ENCODE results near the gene GRAMD4. TPM values are rescaled to one million over a fixed set of nuclear protein-coding genes. Genes with fewer than 3 reads are reported as not detected.
"Not testable (repeated sequence)": the region's sequence is repeated elsewhere in the genome, so short reads cannot be mapped to it uniquely, and the experiment has no call there.

The GRAMD4 gene
- total RNA-seq, 2 donors from 2014 or later = 6.8 to 21.4 TPM

DNA sequence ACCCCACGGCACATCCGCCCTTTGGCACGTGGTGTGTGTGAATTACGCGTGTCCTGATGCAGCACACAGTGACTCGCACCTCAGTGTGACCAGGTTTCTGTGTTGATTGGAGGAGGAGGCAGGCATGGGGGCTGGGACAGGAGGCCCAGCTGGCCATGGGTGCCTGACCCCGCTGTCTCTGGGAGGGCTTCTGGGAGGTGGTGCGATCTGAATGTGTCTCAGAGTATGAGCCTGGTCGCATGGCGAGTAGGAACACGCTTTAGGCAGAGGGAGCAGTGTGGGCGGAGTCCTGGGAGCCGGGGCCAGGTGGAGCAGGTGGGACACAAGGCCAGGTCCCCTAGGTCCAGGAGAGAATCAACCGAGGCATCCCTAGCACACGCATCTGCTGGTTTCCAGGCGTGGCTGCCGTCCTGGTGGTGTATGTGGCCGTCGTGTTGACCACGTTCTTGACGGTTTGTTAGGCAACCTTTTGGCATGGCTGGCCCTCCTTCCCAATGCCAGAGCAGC, 5.7 kb downstream of the GRAMD4 start:
- Mint-ChIP-seq H3K9me3 (no peaks in the 10 kb centered on the region), H3K4me1 (ENCODE audit: low read depth in 2 of 2) (peaks cover 0 to 4% of the 10 kb centered on the region in 2 donors), H3K27ac (no peak overlapping the region), H3K27me3 (no peaks in the 10 kb centered on the region), H3K4me3 (no peak overlapping the region), H3K36me3 (no peaks in the 10 kb centered on the region)
- no peak for ATAC-seq
- no peak for DNase-seq (ENCODE audit: low spot score)

DNA sequence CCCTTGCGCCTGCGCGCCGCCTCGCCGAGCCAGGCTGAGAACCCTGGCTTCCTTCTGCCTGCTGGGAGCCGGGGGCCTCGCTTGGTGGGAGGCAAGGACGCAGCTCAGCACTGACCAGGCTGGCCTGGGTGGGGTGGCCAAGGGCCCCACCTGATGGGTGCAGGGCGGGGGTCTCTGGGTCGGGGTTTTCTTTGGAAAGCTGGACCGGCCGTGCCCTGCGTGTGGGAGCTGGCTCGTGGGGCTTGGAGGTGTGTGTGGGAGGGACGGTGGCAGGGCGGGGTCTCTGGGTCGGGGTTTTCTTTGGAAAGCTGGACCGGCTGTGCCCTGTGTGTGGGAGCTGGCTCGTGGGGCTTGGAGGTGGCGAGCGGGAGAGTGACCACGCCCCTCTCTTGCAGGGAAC, 6.2 kb downstream of the GRAMD4 start:
- Mint-ChIP-seq H3K4me3 (no peak overlapping the region), H3K4me1 (ENCODE audit: low read depth in 2 of 2) (peaks cover 0 to 4% of the 10 kb centered on the region in 2 donors), H3K9me3 (no peaks in the 10 kb centered on the region), H3K36me3 (no peaks in the 10 kb centered on the region), H3K27me3 (no peaks in the 10 kb centered on the region), H3K27ac (no peak overlapping the region)
- DNase-seq (ENCODE audit: low spot score) = no peak
- no peak for ATAC-seq

DNA sequence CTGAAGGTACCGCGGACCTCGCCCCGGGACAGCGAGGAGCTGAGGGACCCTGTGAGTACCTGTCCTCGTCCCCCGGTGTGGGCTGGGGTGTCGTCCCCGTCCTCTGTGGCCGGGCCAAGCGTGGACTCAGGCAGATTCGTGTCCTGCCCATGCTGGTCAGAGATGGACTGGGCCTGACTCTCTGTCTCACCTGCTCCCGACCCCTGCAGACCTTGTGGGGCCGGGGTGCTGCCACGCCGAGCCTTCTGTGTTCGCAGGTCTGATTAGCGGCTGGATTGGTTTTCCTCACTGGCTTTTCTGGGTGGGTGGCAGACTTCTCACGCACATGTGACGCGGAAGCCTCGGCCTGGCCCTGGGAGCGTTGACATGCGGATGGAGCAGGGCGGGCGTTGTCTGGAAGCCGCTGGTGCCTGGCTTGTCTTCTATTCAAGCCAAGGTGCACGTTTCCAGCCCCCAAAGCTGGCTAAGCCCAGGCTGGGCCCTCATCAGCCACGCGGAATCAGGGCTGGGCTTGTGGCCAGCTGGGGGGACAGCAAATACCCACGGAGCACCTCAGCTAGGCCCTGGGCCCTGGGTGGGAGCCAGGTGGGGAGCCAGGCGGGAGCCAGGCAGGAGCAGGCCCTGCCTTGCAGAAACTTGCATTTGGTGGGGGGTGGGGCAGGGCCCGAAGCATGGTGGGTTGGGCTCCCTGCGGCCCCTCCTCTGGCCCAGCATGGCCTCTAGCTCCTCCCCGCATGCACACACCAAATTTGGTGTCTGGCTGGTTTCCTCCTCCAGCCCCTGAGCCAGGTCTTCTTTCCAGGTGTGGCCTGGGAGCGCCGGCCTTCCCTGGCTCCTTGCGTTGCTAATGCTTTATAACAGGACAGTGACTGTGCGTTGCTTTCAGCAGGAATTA, 7.0 kb downstream of the GRAMD4 start:
- DNase-seq (ENCODE audit: low spot score) (no peak), ATAC-seq (no peak)
- no peak overlapping the region for H3K4me3 Mint-ChIP-seq
- no peaks in the 10 kb centered on the region for H3K36me3 Mint-ChIP-seq
- H3K27ac Mint-ChIP-seq = no peak overlapping the region
- H3K4me1 Mint-ChIP-seq (ENCODE audit: low read depth in 2 of 2) = peaks cover 0 to 4% of the 10 kb centered on the region in 2 donors
- H3K9me3 Mint-ChIP-seq = no peaks in the 10 kb centered on the region
- H3K27me3 Mint-ChIP-seq = no peaks in the 10 kb centered on the region

DNA sequence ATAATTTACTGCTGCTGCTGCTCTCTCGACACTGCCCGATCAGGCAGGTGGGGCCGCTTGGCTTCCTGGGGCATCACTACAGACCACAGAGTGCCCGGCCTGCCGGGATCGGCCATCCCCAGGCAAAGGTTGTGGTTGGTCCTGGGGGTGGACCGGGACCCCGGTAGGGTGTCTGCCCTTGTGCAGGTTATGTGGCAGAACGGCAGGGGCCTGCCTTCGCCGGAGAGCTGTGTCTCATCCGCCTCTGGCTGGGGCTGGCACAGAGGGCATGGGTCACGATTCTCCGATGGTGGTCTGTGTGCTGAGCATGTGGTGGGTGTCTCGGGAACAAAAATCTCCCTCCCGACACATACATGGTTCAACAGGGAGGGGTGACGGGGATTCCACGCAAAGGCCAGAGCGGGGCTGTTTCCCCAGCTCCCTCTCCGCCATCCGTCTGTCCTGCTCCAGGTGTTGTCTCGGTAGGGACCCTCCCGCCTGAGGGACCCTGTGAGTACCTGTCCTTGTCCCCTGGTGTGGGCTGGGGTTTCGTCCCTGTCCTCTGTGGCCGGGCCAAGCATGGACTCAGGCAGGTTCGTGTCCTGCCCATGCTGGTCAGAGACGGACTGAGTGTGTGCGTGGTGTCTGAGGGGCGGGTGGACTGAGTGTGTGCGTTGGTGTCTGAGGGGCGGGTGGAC, 7.8 kb downstream of the GRAMD4 start:
- ATAC-seq = no peak
- peaks cover 0 to 4% of the 10 kb centered on the region in 2 donors for H3K4me1 Mint-ChIP-seq (ENCODE audit: low read depth in 2 of 2)
- H3K9me3 Mint-ChIP-seq = no peaks in the 10 kb centered on the region
- H3K4me3 Mint-ChIP-seq = no peak overlapping the region
- no peaks in the 10 kb centered on the region for H3K36me3 Mint-ChIP-seq
- no peaks in the 10 kb centered on the region for H3K27me3 Mint-ChIP-seq
- H3K27ac Mint-ChIP-seq = no peak overlapping the region
- no peak for DNase-seq (ENCODE audit: low spot score)

DNA sequence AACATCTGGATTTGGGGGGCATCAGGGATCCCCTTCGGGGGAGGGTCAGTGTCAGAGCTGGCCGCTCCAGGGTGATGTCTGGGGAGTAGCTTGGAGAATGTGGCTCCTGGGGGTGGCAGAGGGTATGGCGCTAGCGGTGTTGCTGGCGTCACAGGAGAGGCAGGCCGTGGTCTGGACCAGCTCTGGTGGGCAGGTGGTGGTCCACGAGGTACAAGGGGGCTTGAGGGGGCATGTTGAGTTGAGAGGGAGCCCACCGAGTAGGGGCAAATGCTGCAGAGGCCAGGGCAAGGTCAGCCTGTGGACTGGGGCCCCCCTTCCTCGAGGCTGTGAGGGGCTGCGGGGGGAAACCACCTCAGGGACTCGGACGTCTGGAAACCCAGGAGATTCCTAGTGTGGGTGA, 8.6 kb downstream of the GRAMD4 start:
- Mint-ChIP-seq H3K4me1 (ENCODE audit: low read depth in 2 of 2) (peaks cover 0 to 4% of the 10 kb centered on the region in 2 donors), H3K36me3 (no peaks in the 10 kb centered on the region), H3K4me3 (no peak overlapping the region), H3K27me3 (no peaks in the 10 kb centered on the region), H3K27ac (no peak overlapping the region), H3K9me3 (no peaks in the 10 kb centered on the region)
- ATAC-seq (no peak), DNase-seq (ENCODE audit: low spot score) (no peak)

DNA sequence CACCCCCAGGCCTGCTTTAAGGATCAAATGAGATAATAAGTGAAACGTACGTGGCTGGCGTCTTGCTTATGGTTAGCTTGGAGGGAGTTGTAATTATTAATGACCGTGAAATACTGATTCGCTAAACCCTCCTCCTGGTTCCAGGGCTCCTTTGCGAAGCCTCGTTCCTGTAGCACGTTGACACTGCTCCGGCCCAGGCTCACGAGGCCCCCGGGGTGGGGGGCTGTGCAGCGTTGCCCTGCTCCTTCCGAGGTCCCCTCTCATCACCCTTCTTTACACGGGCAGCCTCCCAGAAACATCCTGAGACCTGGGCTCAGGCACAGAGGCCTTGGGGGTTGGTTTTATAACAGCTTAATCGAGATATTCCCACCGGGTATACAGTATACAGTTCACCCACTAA, 9.1 kb downstream of the GRAMD4 start:
- no peaks in the 10 kb centered on the region for H3K9me3 Mint-ChIP-seq
- H3K27ac Mint-ChIP-seq = no peak overlapping the region
- no peak overlapping the region for H3K4me3 Mint-ChIP-seq
- H3K4me1 Mint-ChIP-seq (ENCODE audit: low read depth in 2 of 2) = peaks cover 0 to 4% of the 10 kb centered on the region in 2 donors
- no peaks in the 10 kb centered on the region for H3K36me3 Mint-ChIP-seq
- no peaks in the 10 kb centered on the region for H3K27me3 Mint-ChIP-seq
- DNase-seq (ENCODE audit: low spot score) (no peak), ATAC-seq (no peak)

DNA sequence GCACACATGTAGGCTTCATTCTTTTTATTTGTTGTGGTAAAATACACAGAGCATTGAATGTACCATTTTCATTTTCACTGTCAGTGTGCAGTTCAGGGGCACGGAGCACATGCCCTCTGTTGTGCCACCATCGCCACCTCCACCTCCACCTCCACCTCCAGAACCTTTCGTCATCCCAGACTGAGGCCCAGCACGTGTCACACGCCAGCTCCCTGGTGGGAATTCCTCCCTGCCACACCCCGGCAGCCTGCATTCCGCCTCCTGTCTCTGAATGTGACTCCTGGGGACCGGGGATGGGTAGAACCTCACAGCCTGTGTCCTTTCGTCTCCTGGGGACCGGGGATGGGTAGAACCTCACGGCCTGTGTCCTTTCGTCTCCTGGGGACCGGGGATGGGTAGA, 10.9 kb downstream of the GRAMD4 start:
- Mint-ChIP-seq H3K36me3 (no peaks in the 10 kb centered on the region), H3K4me3 (no peak overlapping the region), H3K27ac (no peak overlapping the region), H3K9me3 (no peaks in the 10 kb centered on the region), H3K4me1 (ENCODE audit: low read depth in 2 of 2) (no peaks in the 10 kb centered on the region), H3K27me3 (no peaks in the 10 kb centered on the region)
- ATAC-seq = no peak
- no peak for DNase-seq (ENCODE audit: low spot score)

DNA sequence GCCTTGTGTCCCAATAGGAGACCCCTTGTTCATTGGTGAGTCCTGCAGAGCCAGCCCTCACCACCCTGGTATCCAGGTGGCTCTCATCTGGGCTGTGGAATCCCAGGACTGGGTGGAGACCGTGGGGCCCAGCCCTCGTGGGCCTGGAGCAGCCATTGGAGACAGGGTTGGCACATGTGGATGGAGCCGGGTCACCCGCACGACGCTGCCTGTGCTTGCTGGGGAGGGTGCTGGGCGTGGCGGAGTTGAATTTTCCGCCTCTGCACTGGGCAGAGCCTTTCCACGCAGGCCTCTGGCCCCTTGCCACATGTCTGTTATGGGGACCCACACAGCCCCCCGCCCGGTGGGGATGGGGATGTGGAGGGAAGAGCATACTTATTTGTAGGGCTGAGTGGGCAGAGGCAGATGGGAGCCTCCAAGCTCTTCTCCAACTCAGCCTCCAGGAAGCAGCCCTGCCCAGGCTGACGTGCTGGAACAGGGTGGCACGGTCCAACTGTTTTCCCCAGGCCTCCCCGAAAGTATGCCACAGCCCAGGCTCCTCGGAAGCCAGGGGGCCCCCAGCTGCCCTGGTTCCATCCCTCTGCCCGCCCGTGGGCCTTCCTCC, 12.6 kb downstream of the GRAMD4 start:
- Mint-ChIP-seq H3K4me1 (ENCODE audit: low read depth in 2 of 2) (no peaks in the 10 kb centered on the region), H3K9me3 (no peaks in the 10 kb centered on the region), H3K4me3 (no peak overlapping the region), H3K27me3 (no peaks in the 10 kb centered on the region), H3K27ac (no peak overlapping the region), H3K36me3 (no peaks in the 10 kb centered on the region)
- ATAC-seq = no peak
- DNase-seq (ENCODE audit: low spot score) = no peak

DNA sequence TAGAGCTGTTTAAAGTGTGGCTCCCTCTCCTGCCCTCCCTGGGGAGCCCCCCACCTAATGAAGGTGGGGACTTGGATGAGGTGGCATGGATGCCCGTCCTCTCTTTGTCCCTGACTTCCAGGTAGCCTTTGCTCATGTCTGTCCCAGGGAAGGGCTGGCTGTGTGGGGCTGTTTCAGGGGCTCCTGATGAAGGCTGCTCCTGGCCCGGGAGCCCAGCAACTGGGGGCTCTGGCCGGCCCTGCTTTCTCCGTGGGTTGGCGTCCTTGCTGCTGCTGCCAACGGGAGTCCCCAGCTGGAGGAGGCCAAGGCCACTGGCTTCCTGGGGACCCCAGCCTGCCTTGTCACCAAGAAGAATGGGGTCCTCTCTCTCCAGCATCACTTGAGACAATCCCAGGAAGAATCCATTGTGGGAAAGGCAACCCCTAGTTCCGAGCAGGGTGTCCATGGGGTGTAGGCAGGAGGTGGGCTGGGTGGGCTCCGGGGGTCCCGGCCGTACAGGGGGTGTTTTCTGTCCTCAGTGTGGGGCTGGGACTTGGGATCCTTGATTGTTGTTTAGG, 13.2 kb downstream of the GRAMD4 start:
- DNase-seq (ENCODE audit: low spot score) = no peak
- no peak overlapping the region for H3K27ac Mint-ChIP-seq
- H3K36me3 Mint-ChIP-seq = no peaks in the 10 kb centered on the region
- no peaks in the 10 kb centered on the region for H3K9me3 Mint-ChIP-seq
- no peaks in the 10 kb centered on the region for H3K27me3 Mint-ChIP-seq
- H3K4me3 Mint-ChIP-seq = no peak overlapping the region
- no peak for ATAC-seq
- H3K4me1 Mint-ChIP-seq (ENCODE audit: low read depth in 2 of 2) = no peaks in the 10 kb centered on the region

DNA sequence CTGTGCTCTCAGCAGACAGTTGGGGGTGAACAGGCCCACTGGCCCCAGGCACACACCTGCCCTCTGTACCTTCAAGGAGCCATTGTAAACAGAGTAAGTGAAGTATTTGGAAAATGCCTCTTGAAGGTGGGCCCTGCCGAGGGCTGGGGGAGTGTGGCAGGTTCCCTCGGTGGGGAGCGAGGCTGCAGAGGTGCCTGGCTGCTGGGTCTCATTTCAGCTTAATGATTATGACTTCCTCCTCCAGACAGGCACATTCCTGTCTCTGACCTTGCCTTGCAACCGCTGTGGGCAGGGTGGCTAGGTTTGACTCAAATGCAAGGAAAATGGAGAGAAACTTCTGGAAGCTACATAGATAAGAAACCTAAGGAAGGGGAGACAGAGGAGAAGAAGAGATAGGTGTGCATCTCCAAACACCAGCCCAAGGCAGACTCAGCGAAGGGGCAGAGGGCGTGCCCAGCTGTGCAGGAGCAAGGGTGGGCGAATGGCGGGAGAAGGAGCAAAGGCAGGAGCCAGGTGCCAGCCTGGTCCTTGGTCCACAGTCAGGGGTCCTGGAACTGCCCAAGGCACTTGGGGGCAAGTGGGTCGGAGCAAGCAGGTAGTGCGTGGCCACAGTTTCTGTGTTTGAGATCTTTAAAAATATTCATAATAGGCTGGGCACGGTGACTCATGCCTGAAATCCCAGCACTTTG, 14.0 kb downstream of the GRAMD4 start:
- Mint-ChIP-seq H3K9me3 (no peaks in the 10 kb centered on the region), H3K4me1 (ENCODE audit: low read depth in 2 of 2) (peaks cover 4 to 5% of the 10 kb centered on the region in 2 donors), H3K27me3 (no peaks in the 10 kb centered on the region), H3K27ac (peak overlapping the region in 1 of 2 donors; percentile 10), H3K36me3 (no peaks in the 10 kb centered on the region), H3K4me3 (no peak overlapping the region)
- ATAC-seq (no peak), DNase-seq (ENCODE audit: low spot score) (no peak)

DNA sequence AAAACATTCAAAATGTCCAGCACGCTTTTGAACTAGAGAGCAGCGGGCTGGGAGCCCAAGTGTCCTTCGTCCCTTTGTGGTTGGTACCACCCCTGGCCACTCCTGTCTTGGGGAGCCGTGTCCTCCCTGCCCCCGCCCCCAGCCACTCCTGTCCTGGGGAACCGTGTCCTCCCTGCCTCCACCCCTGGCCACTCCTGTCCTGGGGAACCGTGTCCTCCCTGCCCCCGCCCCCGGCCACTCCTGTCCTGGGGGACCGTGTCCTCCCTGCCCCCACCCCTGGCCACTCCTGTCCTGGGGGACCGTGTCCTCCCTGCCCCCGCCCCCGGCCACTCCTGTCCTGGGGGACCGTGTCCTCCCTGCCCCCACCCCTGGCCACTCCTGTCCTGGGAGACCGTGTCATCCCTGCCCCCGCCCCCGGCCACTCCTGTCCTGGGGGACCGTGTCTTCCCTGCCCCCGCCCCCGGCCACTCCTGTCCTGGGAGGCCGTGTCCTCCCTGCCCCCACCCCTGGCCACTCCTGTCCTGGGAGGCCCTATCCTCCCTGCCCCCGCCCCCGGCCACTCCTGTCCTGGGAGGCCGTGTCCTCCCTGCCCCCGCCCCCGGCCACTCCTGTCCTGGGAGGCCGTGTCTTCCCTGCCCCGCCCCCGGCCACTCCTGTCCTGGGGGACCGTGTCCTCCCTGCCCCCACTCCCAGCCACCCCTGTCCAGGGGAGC, 14.9 kb downstream of the GRAMD4 start:
- not testable (repeated sequence) for H3K9me3 Mint-ChIP-seq; H3K27ac Mint-ChIP-seq; DNase-seq (ENCODE audit: low spot score); H3K4me1 Mint-ChIP-seq (ENCODE audit: low read depth in 2 of 2); ATAC-seq; H3K27me3 Mint-ChIP-seq; H3K4me3 Mint-ChIP-seq; H3K36me3 Mint-ChIP-seq

DNA sequence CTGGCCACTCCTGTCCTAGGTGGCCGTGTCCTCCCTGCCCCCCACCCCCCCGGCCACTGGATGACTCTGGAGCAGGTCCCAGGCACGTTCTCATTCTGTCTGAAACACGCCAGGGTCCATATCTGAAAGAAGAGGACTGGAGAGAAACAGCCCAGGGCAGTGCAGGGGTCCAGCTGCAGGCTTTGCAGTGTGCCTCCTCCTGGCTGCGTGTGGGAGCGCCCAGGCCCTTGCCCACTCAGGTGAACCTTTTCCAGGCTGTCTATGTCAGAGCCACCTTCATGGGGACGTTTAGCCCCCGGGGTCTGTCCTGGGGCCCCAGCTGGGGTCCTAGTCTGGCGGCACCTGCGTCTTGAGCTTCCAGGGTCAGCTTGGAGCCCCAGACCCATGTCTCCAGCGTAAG, 15.6 kb downstream of the GRAMD4 start:
- no peaks in the 10 kb centered on the region for H3K36me3 Mint-ChIP-seq
- no peak overlapping the region for H3K4me3 Mint-ChIP-seq
- H3K27ac Mint-ChIP-seq = no peak overlapping the region
- no peaks in the 10 kb centered on the region for H3K9me3 Mint-ChIP-seq
- no peak for ATAC-seq
- no peak for DNase-seq (ENCODE audit: low spot score)
- H3K27me3 Mint-ChIP-seq = no peaks in the 10 kb centered on the region
- H3K4me1 Mint-ChIP-seq (ENCODE audit: low read depth in 2 of 2) = peaks cover 5 to 7% of the 10 kb centered on the region in 2 donors
